GM19438 (cell line): ENCODE results near the gene ZNF615.
"Not testable (repeated sequence)": the region's sequence is repeated elsewhere in the genome, so short reads cannot be mapped to it uniquely, and the experiment has no call there.

ENCODE experiments used
- ATAC-seq: cut with Tn5 transposase; IDR thresholded peaks from one replicate; pipeline ENCODE4 v1.9.1; 2021; ENCODE audit warnings: low read depth; ENCODE audit not compliant: unreplicated experiment

ZNF615 gene

GRCh38 chr19:51980926-51981325 is 27.1 kb downstream of the ZNF615 start:
- ATAC-seq = not testable (repeated sequence)

DNA sequence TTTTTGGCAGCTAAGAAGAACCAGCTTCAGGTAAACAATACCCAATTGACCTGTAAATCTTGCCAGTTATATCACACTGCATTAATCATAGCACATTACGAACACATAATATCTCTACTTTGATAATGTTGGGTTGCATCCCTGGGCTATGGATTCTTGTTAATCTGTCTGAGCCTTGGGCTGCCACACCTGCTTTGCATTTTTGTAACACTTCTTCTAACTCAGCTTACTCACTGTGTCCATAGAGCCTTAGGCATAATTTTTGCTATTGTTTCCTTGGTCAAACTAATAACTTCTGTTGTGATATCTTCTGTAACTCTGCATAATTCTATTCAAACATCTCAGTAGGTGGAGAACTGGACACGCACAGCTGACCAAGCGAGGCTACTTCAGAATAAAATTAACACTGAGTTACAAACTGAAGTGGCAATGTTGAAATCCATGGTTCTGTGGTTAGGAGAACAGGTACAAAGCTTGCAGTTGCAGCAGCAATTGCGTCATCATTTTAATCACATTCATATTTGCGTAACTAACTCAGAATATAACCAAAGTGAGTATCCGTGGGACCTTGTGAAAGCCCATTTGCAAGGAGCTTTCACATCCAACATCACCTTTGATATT is 27.8 kb downstream of the ZNF615 start:
- no peak for ATAC-seq

- ATAC-seq = no peak
These were observed 29.1 kb downstream of the ZNF615 start for GRCh38 chr19:51978882-51979281.

GRCh38 chr19:51977346-51977745 is 30.7 kb downstream of the ZNF615 start:
- no peak for ATAC-seq

DNA sequence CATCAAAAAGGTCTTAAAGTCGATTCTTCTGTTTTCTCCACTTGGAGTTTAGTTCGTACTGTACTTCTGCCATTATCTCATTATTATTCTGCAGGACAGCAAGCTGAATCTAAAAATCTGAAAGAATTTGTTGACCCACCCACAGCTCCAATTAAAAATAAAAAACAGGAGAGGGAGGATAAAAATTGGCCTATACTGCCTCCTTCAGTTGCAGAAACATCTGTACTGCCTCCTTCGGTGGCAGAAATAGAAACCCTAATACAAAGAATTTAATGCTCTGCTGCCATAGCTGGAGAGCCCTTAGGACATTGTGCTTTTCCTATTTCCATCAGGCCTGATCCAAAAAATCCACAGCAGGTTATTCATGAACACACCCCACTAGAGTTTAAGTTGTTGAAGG is 31.2 kb downstream of the ZNF615 start:
- ATAC-seq = no peak

- not testable (repeated sequence) for ATAC-seq
These were observed 32.2 kb downstream of the ZNF615 start for GRCh38 chr19:51975787-51976186.

DNA sequence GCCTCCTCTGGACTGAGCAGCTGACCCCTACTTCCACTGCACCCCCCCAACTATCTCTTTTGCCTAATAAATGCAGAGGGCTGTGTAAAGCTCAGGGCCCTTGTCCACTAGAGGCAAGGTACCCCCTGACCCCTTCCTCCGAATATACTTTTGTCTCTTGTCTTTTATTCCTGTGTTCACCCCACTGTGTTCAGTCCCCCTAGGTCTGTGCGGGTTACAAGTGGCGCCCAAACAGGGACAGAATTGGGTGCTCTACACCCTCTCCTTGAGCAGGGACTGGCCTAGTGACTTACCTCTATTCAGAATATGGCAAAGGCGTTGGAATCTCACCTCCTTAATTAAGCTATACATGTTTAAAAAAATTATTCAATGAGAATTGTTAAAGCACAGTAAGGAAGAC is 36.4 kb downstream of the ZNF615 start:
- no peak for ATAC-seq

- ATAC-seq = no peak
These were observed 37.3 kb downstream of the ZNF615 start for GRCh38 chr19:51970718-51971117.

GRCh38 chr19:51965583-51965982 is 42.4 kb downstream of the ZNF615 start:
- ATAC-seq = no peak

DNA sequence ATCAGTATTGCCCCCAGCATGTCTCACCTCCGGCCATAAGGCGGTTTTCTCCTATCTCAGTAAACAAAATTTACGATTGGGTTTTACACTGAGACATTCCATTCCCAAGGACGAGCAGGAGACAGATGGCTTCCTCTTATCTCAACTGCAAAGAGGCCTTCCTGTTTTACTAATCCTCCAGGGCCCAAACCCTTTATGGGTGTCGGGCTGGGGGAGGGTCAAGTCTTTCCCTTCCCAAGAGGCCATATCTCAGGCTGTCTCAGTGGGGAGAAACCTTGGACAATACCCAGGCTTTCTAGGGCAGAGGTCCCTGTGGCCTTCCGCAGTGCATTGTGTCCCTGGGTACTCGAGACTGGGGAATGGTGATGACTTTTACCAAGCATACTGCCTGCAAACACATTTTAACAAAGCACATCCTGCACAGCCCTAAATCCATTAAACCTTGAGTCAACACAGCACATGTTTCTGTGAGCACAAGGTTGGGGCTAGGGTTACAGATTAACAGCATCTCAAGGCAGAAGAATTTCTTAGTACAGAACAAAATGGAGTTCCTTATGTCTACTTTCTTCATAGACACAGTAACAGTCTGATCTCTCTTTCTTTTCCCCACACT is 47.3 kb downstream of the ZNF615 start:
- not testable (repeated sequence) for ATAC-seq

- ATAC-seq = no peak
These were observed 48.2 kb downstream of the ZNF615 start for GRCh38 chr19:51959791-51960190.

GRCh38 chr19:51957846-51958245 is 50.2 kb downstream of the ZNF615 start:
- ATAC-seq = not testable (repeated sequence)

GRCh38 chr19:51948975-51949374 is 59.0 kb downstream of the ZNF615 start:
- no peak for ATAC-seq

DNA sequence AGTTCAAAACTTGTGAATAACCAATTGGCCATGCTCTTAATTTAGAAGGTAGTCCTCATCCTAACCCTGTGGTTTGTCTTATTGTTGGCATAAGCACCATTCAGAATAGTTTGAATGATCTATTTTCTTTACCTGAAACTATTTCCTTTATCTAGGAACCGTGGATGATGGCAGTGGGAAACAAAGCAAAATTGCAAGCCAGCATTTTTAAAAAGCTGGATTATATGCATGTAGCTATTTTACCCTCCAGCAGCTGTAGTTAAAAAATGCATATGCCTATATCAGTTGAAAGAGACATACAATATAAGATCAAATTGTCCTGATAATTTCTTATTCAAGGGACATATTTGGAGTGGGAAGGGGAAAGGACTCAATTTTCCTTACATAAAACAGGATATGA is 61.4 kb downstream of the ZNF615 start:
- no peak for ATAC-seq

DNA sequence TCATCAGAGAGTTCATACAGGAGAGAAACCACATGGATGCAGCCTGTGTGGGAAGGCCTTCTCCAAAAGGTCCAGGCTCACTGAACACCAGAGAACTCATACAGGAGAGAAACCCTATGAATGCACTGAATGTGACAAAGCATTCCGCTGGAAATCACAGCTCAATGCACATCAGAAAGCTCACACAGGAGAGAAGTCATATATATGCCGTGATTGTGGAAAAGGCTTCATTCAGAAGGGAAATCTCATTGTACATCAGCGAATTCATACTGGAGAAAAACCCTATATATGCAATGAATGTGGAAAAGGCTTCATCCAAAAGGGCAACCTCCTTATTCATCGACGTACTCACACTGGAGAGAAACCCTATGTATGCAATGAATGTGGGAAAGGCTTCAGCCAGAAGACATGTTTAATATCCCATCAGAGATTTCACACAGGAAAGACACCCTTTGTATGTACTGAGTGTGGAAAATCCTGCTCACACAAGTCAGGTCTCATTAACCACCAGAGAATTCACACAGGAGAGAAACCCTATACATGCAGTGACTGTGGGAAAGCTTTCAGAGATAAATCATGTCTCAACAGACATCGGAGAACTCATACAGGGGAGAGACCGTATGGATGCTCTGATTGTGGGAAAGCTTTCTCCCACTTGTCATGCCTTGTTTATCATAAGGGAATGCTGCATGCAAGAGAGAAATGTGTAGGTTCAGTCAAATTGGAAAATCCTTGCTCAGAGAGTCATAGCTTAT is 63.0 kb downstream of the ZNF615 start:
- ATAC-seq = no peak
